ENCODE data around the gene EMC8. TPM values are rescaled to one million over a fixed set of nuclear protein-coding genes. Genes with fewer than 3 reads are reported as not detected.

The EMC8 gene
- total RNA-seq, 1 donor from 2014 or later: 21.9 TPM

DNA sequence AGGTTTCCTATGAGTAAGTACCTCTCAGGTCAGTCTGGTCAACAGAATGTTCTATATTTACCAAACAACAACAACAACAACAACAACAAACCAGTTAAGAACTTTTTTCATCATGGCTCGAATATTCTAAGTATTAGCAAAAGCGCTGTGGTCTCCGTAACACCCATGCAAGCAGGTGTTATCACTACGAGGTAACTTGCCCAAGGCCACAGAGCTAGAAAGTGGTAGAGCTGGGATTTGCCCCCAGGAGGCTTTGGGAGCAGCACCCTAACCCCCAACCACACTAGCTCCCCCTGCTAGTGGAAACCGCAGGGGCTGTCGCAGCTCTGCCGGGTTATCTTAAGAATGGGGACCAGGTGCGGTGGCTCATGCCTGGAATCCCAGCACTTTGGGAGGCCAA is 24.5 kb downstream of the EMC8 start:
- DNase-seq (no peak), ATAC-seq (no peak)
- Histone ChIP-seq H3K27ac (no peak overlapping the region), H3K36me3 (peaks cover 36% of the 10 kb centered on the region), H3K4me1 (no peaks in the 10 kb centered on the region), H3K9me3 (no peaks in the 10 kb centered on the region), H3K4me3 (no peak overlapping the region), H3K27me3 (ENCODE audit: low read depth) (no peaks in the 10 kb centered on the region)
- TF ChIP-seq, protein P1, sequence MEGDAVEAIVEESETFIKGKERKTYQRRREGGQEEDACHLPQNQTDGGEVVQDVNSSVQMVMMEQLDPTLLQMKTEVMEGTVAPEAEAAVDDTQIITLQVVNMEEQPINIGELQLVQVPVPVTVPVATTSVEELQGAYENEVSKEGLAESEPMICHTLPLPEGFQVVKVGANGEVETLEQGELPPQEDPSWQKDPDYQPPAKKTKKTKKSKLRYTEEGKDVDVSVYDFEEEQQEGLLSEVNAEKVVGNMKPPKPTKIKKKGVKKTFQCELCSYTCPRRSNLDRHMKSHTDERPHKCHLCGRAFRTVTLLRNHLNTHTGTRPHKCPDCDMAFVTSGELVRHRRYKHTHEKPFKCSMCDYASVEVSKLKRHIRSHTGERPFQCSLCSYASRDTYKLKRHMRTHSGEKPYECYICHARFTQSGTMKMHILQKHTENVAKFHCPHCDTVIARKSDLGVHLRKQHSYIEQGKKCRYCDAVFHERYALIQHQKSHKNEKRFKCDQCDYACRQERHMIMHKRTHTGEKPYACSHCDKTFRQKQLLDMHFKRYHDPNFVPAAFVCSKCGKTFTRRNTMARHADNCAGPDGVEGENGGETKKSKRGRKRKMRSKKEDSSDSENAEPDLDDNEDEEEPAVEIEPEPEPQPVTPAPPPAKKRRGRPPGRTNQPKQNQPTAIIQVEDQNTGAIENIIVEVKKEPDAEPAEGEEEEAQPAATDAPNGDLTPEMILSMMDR (IDR thresholded peaks at IDR 0.05): no peak
- intact Hi-C loops (cut with DNase I): no loop called here

GRCh38 chr16:85774136-85774535 is 25.2 kb downstream of the EMC8 start:
- no peak for DNase-seq
- ATAC-seq: no peak
- intact Hi-C loops (cut with DNase I): no loop called here
- TF ChIP-seq, protein P1 (IDR thresholded peaks at IDR 0.05): no peak
- Histone ChIP-seq H3K27ac (no peak overlapping the region), H3K4me3 (no peak overlapping the region), H3K36me3 (peaks cover 29% of the 10 kb centered on the region), H3K4me1 (no peaks in the 10 kb centered on the region), H3K27me3 (ENCODE audit: low read depth) (no peaks in the 10 kb centered on the region), H3K9me3 (no peaks in the 10 kb centered on the region)

GRCh38 chr16:85773044-85773443 is 26.3 kb downstream of the EMC8 start:
- DNase-seq (no peak), ATAC-seq (no peak)
- no peak overlapping the region for H3K4me3 ChIP-seq

DNA sequence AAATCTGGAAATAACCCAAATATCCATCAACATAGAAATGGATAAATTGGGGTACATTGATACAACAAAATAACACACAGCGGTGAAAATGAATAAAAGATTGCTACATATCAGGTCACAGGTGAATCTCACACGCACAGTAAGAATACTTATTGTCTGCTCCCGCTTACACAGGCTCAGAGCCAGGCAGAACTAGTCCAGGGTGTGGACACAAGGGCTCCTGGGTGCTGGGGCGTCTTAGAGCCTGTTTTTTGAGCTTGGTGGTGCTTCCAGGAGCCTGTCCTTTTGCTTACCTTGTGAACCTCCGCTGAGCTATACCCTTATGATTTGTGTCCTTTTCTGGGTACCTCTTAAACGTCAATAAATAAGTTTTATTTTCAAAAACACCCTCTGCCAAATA is 28.6 kb downstream of the EMC8 start:
- intact Hi-C loops (cut with DNase I): no loop called here
- TF ChIP-seq, protein P1 (IDR thresholded peaks at IDR 0.05): no peak
- no peak overlapping the region for H3K4me3 ChIP-seq
- H3K4me1 ChIP-seq: no peaks in the 10 kb centered on the region
- ATAC-seq (no peak), DNase-seq (no peak)
- peaks cover 4% of the 10 kb centered on the region for H3K36me3 ChIP-seq
- H3K9me3 ChIP-seq: no peaks in the 10 kb centered on the region
- no peaks in the 10 kb centered on the region for H3K27me3 ChIP-seq (ENCODE audit: low read depth)
- no peak overlapping the region for H3K27ac ChIP-seq

More at GRCh38 chr16:85773044-85773443, 26.3 kb downstream of the EMC8 start:
- peaks cover 19% of the 10 kb centered on the region for H3K36me3 ChIP-seq
- no peaks in the 10 kb centered on the region for H3K27me3 ChIP-seq (ENCODE audit: low read depth)
- intact Hi-C loops (cut with DNase I): no loop called here
- H3K9me3 ChIP-seq: no peaks in the 10 kb centered on the region
- H3K4me1 ChIP-seq: no peaks in the 10 kb centered on the region
- no peak overlapping the region for H3K27ac ChIP-seq
- TF ChIP-seq, protein P1 (IDR thresholded peaks at IDR 0.05): no peak

- no peaks in the 10 kb centered on the region for H3K36me3 ChIP-seq
- peaks cover 7% of the 10 kb centered on the region for H3K27me3 ChIP-seq (ENCODE audit: low read depth)
- ATAC-seq (no peak), DNase-seq (no peak)
- H3K4me1 ChIP-seq: no peaks in the 10 kb centered on the region
- TF ChIP-seq, protein P1 (IDR thresholded peaks at IDR 0.05): no peak
- intact Hi-C loops (cut with DNase I): no loop called here
- H3K9me3 ChIP-seq: no peaks in the 10 kb centered on the region
- no peak overlapping the region for H3K4me3 ChIP-seq
- H3K27ac ChIP-seq: no peak overlapping the region
These were observed 31.1 kb downstream of the EMC8 start for GRCh38 chr16:85768199-85768598.

DNA sequence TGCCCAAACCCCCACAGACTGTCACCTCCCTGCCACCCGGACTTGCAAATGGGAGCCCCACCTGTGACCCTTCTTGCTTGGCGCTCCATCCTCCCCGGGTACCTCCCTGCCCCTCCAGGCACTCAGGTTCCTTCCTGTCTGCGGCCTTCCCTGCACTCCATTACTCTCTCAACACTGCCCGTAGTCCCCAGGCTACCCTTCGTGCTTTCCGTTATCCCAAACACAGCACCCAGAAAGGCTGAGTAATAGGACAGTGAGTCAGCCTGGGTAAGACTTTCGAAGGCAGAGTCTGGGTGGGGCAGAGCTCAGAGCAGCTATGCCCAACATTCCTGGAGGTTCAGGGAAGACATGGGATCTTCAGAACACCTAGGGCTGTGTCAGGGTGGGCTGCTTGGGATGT is 31.8 kb downstream of the EMC8 start:
- ATAC-seq: no peak
- no peak overlapping the region for H3K27ac ChIP-seq

More for the DNA sequence above, 31.8 kb downstream of the EMC8 start:
- no peak for DNase-seq
- H3K4me3 ChIP-seq: no peak overlapping the region
- H3K4me1 ChIP-seq: no peaks in the 10 kb centered on the region
- no peaks in the 10 kb centered on the region for H3K9me3 ChIP-seq
- intact Hi-C loops (cut with DNase I): no loop called here
- H3K36me3 ChIP-seq: no peaks in the 10 kb centered on the region
- H3K27me3 ChIP-seq (ENCODE audit: low read depth): peaks cover 11% of the 10 kb centered on the region
- TF ChIP-seq, protein P1 (IDR thresholded peaks at IDR 0.05): no peak

All from lower lobe of right lung (tissue), 2 donors.